Stimulated activated CD4-positive, alpha-beta T cell treated with anti-CD3 and anti-CD28 coated beads, Interleukin-4, amount 100 ng/mL, for 48 hours (primary cell): Measurements from ENCODE around the gene SPATA6L.

Experiments
- DNase-seq, 2 donors: peaks; one replicate each; pipeline ENCODE4 v3.0.0-alpha.2; 2020; ENCODE audit warnings: low read depth in 2 of 2

Gene SPATA6L

GRCh38 chr9:4585135-4585534, 81.1 kb downstream of the SPATA6L start:
- no peak for DNase-seq

GRCh38 chr9:4584636-4585035, 81.6 kb downstream of the SPATA6L start:
- no peak for DNase-seq

GRCh38 chr9:4583001-4583400, 83.3 kb downstream of the SPATA6L start:
- DNase-seq, result no peak

GRCh38 chr9:4581861-4582565, 84.3 kb downstream of the SPATA6L start:
- no peak for DNase-seq

GRCh38 chr9:4581035-4581760, 85.1 kb downstream of the SPATA6L start:
- no peak for DNase-seq

- DNase-seq, result no peak
These were observed 87.3 kb downstream of the SPATA6L start for GRCh38 chr9:4579001-4579400.

GRCh38 chr9:4576448-4576847, 89.8 kb downstream of the SPATA6L start:
- no peak for DNase-seq

GRCh38 chr9:4575997-4576396, 90.3 kb downstream of the SPATA6L start:
- DNase-seq, result no peak

- no peak for DNase-seq
These were observed 91.5 kb downstream of the SPATA6L start for GRCh38 chr9:4574657-4575243.

- no peak for DNase-seq
These were observed 92.5 kb downstream of the SPATA6L start for GRCh38 chr9:4573634-4574389.

- no peak for DNase-seq
These were observed 93.1 kb downstream of the SPATA6L start for GRCh38 chr9:4573176-4573575.

- DNase-seq, result no peak
These were observed 94.0 kb downstream of the SPATA6L start for GRCh38 chr9:4572184-4572826.

GRCh38 chr9:4569101-4569500, 97.2 kb downstream of the SPATA6L start:
- no peak for DNase-seq

GRCh38 chr9:4567601-4568000, 98.7 kb downstream of the SPATA6L start:
- DNase-seq, result no peak

- DNase-seq, result no peak
These were observed 99.5 kb downstream of the SPATA6L start for GRCh38 chr9:4566806-4567205.

GRCh38 chr9:4563105-4563504, 103.2 kb downstream of the SPATA6L start:
- DNase-seq, result no peak

GRCh38 chr9:4559261-4560182, 106.8 kb downstream of the SPATA6L start:
- DNase-seq, result no peak

GRCh38 chr9:4558371-4558998, 107.8 kb downstream of the SPATA6L start:
- DNase-seq, result no peak

- DNase-seq, result no peak
These were observed 111.0 kb downstream of the SPATA6L start for GRCh38 chr9:4555236-4555635.

- no peak for DNase-seq
These were observed 112.3 kb downstream of the SPATA6L start for GRCh38 chr9:4553951-4554381.
